ENCODE results near the gene ONECUT1. TPM values are rescaled to one million over a fixed set of nuclear protein-coding genes. Genes with fewer than 3 reads are reported as not detected.

The ONECUT1 gene
- total and polyA plus RNA-seq, 2 of the 8 experiments (the other 6 are each of a cell fraction or from before 2014, with no cell fraction given), result 0.65 to 6.4 TPM

DNA sequence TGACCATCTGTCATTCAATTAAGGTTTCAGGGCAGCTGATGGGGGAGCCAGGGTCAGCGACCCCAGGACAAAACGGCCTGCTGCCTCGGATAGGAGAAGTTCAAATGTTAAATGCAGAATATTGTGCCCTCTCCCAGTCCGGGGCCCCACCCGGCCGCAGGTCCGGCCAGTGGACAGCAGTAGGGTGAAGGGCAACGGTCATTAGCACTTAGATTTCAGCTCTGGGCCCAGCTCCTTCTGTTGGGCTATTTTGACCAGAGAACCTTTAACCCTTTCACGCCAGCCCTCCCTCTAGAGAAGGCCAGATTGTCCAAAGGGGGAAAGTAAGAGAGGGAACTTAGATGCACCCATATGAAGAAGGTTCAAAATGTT is 16.1 kb upstream of the ONECUT1 start:
- peak overlapping the region in 3 of 4 experiments; percentile 44 to 70 (median 62); a peak in 4 of 7 replicates for H3K9ac ChIP-seq (replicated peaks in 1 of 4; ENCODE audit: extremely low read depth in 1 of 4, low read depth in 3 of 4, low read length in 3 of 4)
- H2BK20ac ChIP-seq (ENCODE audit: low read length), result no peak overlapping the region
- H3K14ac ChIP-seq (ENCODE audit: insufficient read length), result no peak overlapping the region
- peaks cover 0 to 4% of the 10 kb centered on the region in 2 experiments; a peak in 1 of 4 replicates for H3K9me3 ChIP-seq (ENCODE audit: insufficient read depth in 2 of 2, low read depth in 1 of 2, low read length in 1 of 2)
- FAIRE-seq, result no peak
- no peak overlapping the region for H4K5ac ChIP-seq (ENCODE audit: insufficient read length, low read depth, low read length)
- H4K20me1 ChIP-seq (replicated peaks in 1 of 2; ENCODE audit: control insufficient read depth in 1 of 2, insufficient read depth in 2 of 2, low read length in 2 of 2), result peaks cover 0 to 6% of the 10 kb centered on the region in 2 experiments
- no peak overlapping the region for H2BK12ac ChIP-seq (ENCODE audit: low read depth, low read length)
- no peak for TF ChIP-seq GTF2F1 (IDR thresholded peaks at IDR 0.05; ENCODE audit: borderline replicate concordance, low read depth, low read length)
- TF ChIP-seq SP1 (IDR thresholded peaks at IDR 0.05; ENCODE audit: low read depth, low read length), result no peak
- TF ChIP-seq CTCF (IDR thresholded peaks at IDR 0.05; ENCODE audit: control extremely low read depth in 1 of 3, insufficient read depth in 1 of 3, low read depth in 1 of 3, low read length in 3 of 3), result no peak
- TF ChIP-seq SAP30 (IDR thresholded peaks at IDR 0.05; ENCODE audit: insufficient read depth, insufficient replicate concordance, low read length), result peak; percentile 27
- no peak for TF ChIP-seq FOSL1 (IDR thresholded peaks at IDR 0.05; ENCODE audit: insufficient read depth, low read depth, low read length)
- TF ChIP-seq POLR2A (IDR thresholded peaks at IDR 0.05; ENCODE audit: control extremely low read depth in 1 of 2, low read depth in 2 of 2, low read length in 2 of 2), result no peak
- DNase-seq (ENCODE audit: low read depth in 1 of 2, low spot score in 2 of 2), result no peak
- H2BK120ac ChIP-seq (replicated peaks; ENCODE audit: low read depth, low read length), result no peak overlapping the region
- 32% methylated on average over 9 of the region's 9 CpGs; no CpG with 5 or more reads in 1 of the 2 experiments for WGBS, 2 experiments (ENCODE audit: extremely low coverage in 1 of 2, insufficient coverage in 1 of 2, insufficient read length in 1 of 2, insufficient replicate concordance in 2 of 2, low coverage in 1 of 2, low lambda C conversion rate in 2 of 2, missing lambda C conversion rate in 1 of 2)
- peak overlapping the region; percentile 90 for H4K8ac ChIP-seq (ENCODE audit: extremely low read depth, insufficient read depth, low read length)
- no peak overlapping the region for H3K4ac ChIP-seq (replicated peaks; ENCODE audit: insufficient read length, low read depth, low read length)
- H3K23me2 ChIP-seq (ENCODE audit: low read depth, low read length), result peaks cover 13% of the 10 kb centered on the region
- H2AK5ac ChIP-seq (ENCODE audit: low read depth, low read length), result no peak overlapping the region
- no peak overlapping the region for H3K23ac ChIP-seq (ENCODE audit: insufficient read length)
- no peak overlapping the region for H3K18ac ChIP-seq (ENCODE audit: extremely low read depth, low read length)
- no peaks in the 10 kb centered on the region; a peak in 1 of 8 replicates for H3K36me3 ChIP-seq (ENCODE audit: control insufficient read depth in 2 of 4, insufficient read depth in 4 of 4, low read length in 3 of 4)
- peak overlapping the region; percentile 73 for H3K56ac ChIP-seq (replicated peaks; ENCODE audit: insufficient read length, low read depth, low read length)
- H3K79me2 ChIP-seq (ENCODE audit: control insufficient read depth in 1 of 2, insufficient read depth in 2 of 2, low read length in 2 of 2), result peaks cover 0 to 15% of the 10 kb centered on the region in 2 experiments; a peak in 2 of 4 replicates
- H3K27me3 ChIP-seq (replicated peaks in 1 of 4; ENCODE audit: control insufficient read depth in 3 of 4, extremely low read depth in 1 of 4, insufficient read depth in 3 of 4, low read length in 3 of 4), result peaks cover 5 to 33% (median 24%) of the 10 kb centered on the region in 4 experiments; a peak in 6 of 7 replicates
- peaks cover 10 to 23% (median 19%) of the 10 kb centered on the region in 4 experiments for H3K4me1 ChIP-seq (replicated peaks in 1 of 4; ENCODE audit: control insufficient read depth in 3 of 4, insufficient read depth in 4 of 4, low read length in 3 of 4)
- ChIA-PET CTCF (ENCODE audit: partially characterized antibody) (interaction anchor here (0.6 to 13.4 kb wide), 6 partner anchors 10 to 53 kb away, joined by 3 to 182 read pairs (median 6); partner anchors contain the start of gene ONECUT1), POLR2A (ENCODE audit: partially characterized antibody) (interaction anchor here (0.6 to 14.4 kb wide), 6 partner anchors 9 to 800 kb away, joined by 3 to 225 read pairs (median 4); partner anchors contain the start of gene ONECUT1)
- peak overlapping the region; percentile 77 for H4K91ac ChIP-seq (replicated peaks; ENCODE audit: insufficient read length, low read length)
- H3K27ac ChIP-seq (ENCODE audit: low read depth, low read length), result no peak overlapping the region
- H3K79me1 ChIP-seq (ENCODE audit: low read depth, low read length), result no peaks in the 10 kb centered on the region
- peak overlapping the region; percentile 72; the same call in 1 of the 2 replicates for H2BK5ac ChIP-seq (ENCODE audit: low read depth, low read length)
- H2BK15ac ChIP-seq (ENCODE audit: low read length), result no peak overlapping the region
- H2AFZ ChIP-seq (ENCODE audit: low read length), result no peak overlapping the region
- H3K4me2 ChIP-seq (ENCODE audit: insufficient read depth in 1 of 2, low read depth in 2 of 2, low read length in 2 of 2), result peak overlapping the region; percentile 59 to 76
- H3K4me3 ChIP-seq (ENCODE audit: extremely low read depth in 1 of 4, insufficient read depth in 2 of 4, low read depth in 3 of 4, low read length in 4 of 4), result peak overlapping the region; percentile 20 to 69 (median 42); a peak in 6 of 8 replicates
